Stimulated activated memory B cell treated with anti-CD40 and anti-IgM and Interleukin-4, amounts not matched to agents 10 μg/mL and 1 μg/mL and 100 μg/mL, for 72 hours (primary cell): Measurements from ENCODE around the gene SCAND1.
"Not testable (repeated sequence)": the region's sequence is repeated elsewhere in the genome, so short reads cannot be mapped to it uniquely, and the experiment has no call there.

Experiments
- ATAC-seq: fragments of 150-1000 bp; cut with Tn5 transposase; 2 replicates; pipeline ENCODE4 v1.10.0; 2021
- H3K27ac Mint-ChIP-seq: one replicate; pipeline ENCODE4 v1.8.0; 2022; ENCODE audit warnings: mild to moderate bottlenecking, mixed read lengths
- H3K27me3 Mint-ChIP-seq: one replicate; pipeline ENCODE4 v1.8.0; 2022; ENCODE audit warnings: mixed read lengths
- H3K36me3 Mint-ChIP-seq: one replicate; pipeline ENCODE4 v1.8.0; 2022; ENCODE audit warnings: mixed read lengths
- H3K4me1 Mint-ChIP-seq: one replicate; pipeline ENCODE4 v1.8.0; 2022; ENCODE audit warnings: mixed read lengths
- H3K4me3 Mint-ChIP-seq: one replicate; pipeline ENCODE4 v1.8.0; 2022; ENCODE audit warnings: mild to moderate bottlenecking, moderate library complexity, mixed read lengths
- H3K9me3 Mint-ChIP-seq: one replicate; pipeline ENCODE4 v1.8.0; 2022; ENCODE audit warnings: mixed read lengths

SCAND1 gene

DNA sequence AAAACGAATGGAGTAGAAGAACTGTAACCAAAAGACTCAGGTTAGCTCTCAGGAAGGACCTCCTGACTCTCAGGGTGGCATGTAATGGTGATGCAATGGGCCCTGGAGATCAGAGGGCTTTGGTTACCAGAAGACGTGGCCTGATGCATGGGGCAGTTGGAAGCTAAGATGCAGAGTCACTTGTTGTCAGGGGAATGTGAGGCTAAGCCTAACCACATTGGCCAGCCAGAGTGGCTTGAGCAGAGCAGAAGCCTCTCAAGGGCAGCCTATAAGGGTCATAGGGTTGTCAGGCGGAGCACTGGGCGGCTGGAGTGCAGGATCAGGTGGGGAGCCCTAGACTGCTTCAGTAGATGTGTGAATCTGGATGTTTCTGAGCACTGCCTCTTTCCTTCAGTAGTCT, 20.0 kb upstream of the SCAND1 start:
- Mint-ChIP-seq H3K4me3 (no peak overlapping the region), H3K27ac (no peak overlapping the region), H3K36me3 (no peaks in the 10 kb centered on the region), H3K9me3 (peaks cover 2% of the 10 kb centered on the region), H3K4me1 (no peaks in the 10 kb centered on the region), H3K27me3 (no peaks in the 10 kb centered on the region)
- no peak for ATAC-seq

DNA sequence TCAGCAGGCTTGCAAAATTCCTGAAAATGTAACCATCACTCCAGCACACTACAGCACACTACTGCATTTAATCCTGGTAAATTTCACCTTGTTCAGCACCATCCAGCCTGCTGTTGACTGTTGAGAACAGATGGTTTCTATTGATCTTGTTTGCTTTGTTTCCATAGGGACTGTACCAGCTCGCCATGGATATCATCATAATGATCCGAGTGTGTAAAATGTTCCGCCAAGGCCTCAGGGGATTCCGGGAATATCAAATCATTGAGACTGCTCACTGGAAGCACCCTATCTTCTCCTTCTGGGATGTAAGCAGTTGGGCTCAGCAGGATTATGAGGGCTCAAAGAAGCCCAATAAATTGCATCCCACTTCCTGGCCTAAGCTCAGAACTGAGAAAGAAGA, 18.2 kb upstream of the SCAND1 start:
- no peak overlapping the region for H3K4me3 Mint-ChIP-seq

DNA sequence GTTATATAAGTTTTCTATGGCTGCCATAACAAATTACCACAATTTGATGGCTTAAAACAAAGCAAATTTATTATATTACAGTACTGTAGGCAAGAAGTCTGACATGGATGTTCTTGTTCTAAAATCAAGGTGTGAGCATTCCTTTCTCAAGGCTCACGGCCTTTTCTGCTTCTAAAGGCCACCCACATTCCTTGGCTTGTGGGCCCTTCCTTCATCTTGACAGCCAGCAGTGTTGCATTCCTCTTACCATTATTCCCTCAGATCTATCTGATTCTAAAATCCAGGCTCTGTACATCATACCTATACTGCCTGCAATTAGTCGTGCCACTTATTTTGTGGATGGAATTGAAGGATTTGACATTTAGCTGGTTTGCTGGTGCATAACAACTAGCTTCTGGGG, 17.7 kb upstream of the SCAND1 start:
- Mint-ChIP-seq H3K27ac (no peak overlapping the region), H3K36me3 (no peaks in the 10 kb centered on the region), H3K4me3 (no peak overlapping the region), H3K27me3 (no peaks in the 10 kb centered on the region), H3K9me3 (peaks cover 2% of the 10 kb centered on the region), H3K4me1 (no peaks in the 10 kb centered on the region)
- ATAC-seq = no peak

More for the DNA sequence above, 18.2 kb upstream of the SCAND1 start:
- no peak overlapping the region for H3K27ac Mint-ChIP-seq
- ATAC-seq = no peak
- no peaks in the 10 kb centered on the region for H3K4me1 Mint-ChIP-seq
- peaks cover 2% of the 10 kb centered on the region for H3K9me3 Mint-ChIP-seq
- H3K36me3 Mint-ChIP-seq = no peaks in the 10 kb centered on the region
- H3K27me3 Mint-ChIP-seq = no peaks in the 10 kb centered on the region

DNA sequence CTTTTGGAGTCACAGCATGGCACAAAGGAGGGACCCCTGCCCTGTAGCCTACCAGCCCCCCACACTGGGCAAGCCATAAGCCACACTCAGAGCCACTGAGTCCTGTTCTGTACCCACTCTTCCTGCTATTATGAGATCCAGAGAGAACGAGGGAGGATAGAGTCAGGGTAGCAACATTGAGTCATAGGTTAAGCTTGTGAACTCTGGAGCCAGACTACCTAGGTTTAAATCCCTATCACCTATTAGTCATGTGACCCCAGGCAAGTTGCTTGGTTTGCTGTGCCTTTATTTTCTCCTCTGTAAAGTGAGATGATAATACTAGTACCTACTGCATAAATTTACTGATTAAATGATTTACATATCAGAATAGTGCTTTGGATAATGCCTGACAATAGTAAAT, 14.6 kb upstream of the SCAND1 start:
- Mint-ChIP-seq H3K4me3 (no peak overlapping the region), H3K36me3 (no peaks in the 10 kb centered on the region), H3K27ac (no peak overlapping the region), H3K9me3 (no peaks in the 10 kb centered on the region), H3K27me3 (no peaks in the 10 kb centered on the region), H3K4me1 (no peaks in the 10 kb centered on the region)
- ATAC-seq = no peak

DNA sequence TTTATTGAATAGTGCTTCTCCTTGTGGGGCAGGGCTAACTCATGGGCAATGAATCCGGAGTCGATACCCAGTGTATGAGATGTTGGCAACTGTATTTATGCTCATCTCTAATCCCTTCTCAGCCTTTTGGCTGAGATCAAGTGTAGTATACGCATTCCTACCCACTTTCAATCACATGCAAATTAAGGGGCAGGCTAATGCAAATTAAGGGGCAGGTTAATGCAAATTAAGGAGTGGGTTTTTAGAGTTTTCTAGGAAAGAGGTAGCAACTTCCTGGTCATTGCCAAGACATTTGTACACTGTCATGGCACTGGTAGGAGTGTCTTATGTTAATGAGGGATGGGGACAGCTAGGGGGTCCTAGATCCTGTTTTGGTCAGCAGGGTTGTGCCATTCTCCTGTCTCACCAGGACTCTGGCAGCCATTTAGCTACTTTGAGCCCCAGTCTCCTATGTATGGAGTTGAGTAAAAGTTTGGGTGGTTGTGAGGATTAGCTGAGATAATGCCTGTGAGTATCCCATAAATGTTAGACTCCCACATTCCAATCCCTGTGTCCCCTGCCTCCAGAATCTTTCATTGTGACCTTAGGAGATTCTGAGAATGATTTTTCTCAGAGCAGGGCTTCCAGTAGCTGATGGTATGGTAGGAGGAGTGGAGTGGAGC, 13.8 kb upstream of the SCAND1 start, which contains the start of gene CNBD2:
TSS of gene CNBD2 (plus strand) at position 612 of the 662 bp plus-strand sequence. CDS start 173 bp downstream, outside the sequence.
- Mint-ChIP-seq H3K4me3 (no peak within 1 kb of the TSS), H3K4me1 (no peaks in the 10 kb centered on the region), H3K36me3 (no peaks in the 10 kb centered on the region), H3K9me3 (no peaks in the 10 kb centered on the region), H3K27ac (no peak within 1 kb of the TSS), H3K27me3 (no peaks in the 10 kb centered on the region)
- ATAC-seq = no peak

DNA sequence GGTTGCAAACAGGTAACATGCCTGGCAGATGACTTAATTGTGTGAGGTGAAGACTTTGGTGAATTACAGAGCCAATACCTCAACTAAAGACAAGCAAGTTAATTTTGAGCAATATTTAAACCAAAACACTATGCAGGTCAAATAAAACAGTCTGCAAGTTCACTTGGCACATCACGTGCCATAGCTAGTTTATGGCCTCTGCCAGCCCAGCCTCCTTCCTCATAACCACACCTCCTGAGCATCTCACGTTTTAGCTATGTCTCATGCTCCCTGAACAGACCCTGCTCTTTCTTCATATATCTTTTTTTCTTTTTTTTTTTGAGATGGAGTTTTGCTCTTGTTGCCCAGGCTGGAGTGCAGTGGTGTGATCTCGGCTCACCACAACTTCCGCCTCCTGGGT, 9.6 kb upstream of the SCAND1 start:
- H3K9me3 Mint-ChIP-seq = no peaks in the 10 kb centered on the region
- no peak overlapping the region for H3K4me3 Mint-ChIP-seq
- no peak overlapping the region for H3K27ac Mint-ChIP-seq
- H3K36me3 Mint-ChIP-seq = peaks cover 7% of the 10 kb centered on the region
- no peaks in the 10 kb centered on the region for H3K27me3 Mint-ChIP-seq
- H3K4me1 Mint-ChIP-seq = no peaks in the 10 kb centered on the region
- no peak for ATAC-seq

DNA sequence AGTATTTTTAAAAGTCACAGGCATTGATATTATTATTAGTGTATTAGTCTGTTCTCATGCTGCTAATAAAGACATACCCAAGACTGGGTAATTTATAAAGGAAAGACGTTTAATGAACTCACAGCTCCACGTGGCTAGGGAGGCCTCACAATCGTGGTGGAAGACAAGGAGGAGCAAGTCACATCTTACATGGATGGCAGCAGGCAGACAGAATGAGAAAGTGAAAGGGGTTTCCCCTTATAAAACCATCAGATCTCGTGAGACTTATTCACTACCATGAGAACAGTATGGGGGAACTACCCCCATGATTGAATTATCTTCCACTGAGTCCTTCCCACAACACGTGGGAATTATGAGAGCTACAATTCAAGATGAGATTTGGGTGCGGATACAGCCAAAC, 5.0 kb upstream of the SCAND1 start:
- H3K9me3 Mint-ChIP-seq, ATAC-seq, H3K27me3 Mint-ChIP-seq, H3K4me3 Mint-ChIP-seq, H3K27ac Mint-ChIP-seq, H3K4me1 Mint-ChIP-seq: not testable (repeated sequence)
- H3K36me3 Mint-ChIP-seq = peaks cover 12% of the 10 kb centered on the region

DNA sequence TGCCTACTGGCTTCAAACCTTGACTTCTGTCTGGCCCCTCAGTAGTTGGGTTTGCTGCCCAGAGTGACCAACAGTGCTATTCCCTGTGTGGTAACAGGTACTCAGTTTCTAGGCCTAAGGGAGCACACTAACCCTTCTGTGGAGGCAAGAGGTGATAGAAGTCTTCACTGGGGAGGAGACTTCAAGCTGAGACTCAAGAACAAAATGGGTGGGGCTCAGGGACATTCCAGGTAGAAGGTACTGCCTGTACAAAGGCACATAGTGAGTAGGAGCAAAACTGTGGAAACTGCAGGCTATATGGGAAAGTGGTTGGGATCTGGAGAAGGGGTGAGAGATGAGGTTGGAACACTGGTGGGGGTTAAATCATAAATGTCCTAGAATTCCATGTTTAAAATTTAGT, 2.3 kb upstream of the SCAND1 start:
- H3K9me3 Mint-ChIP-seq = no peaks in the 10 kb centered on the region
- H3K4me3 Mint-ChIP-seq = no peak overlapping the region
- H3K4me1 Mint-ChIP-seq = peaks cover 13% of the 10 kb centered on the region
- H3K27ac Mint-ChIP-seq = peak overlapping the region; percentile 21
- no peaks in the 10 kb centered on the region for H3K27me3 Mint-ChIP-seq
- no peak for ATAC-seq
- H3K36me3 Mint-ChIP-seq = peaks cover 12% of the 10 kb centered on the region

DNA sequence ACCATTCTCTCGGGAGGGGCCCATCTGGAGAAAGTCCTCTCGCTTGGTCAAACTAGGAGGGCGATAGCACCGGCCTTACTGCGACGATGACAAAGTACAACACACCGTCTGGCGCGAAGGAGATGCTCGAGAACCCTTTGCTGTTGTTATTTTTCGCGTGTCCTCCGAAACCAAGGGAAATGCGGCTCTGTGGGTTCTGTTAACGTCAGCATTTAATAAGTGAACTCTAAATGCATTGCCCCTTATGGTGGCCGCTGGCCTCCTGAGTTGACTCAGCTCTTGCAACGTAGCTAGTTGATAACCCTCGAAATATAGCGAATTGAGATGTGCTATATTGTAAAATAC, 577 bp upstream of the SCAND1 start:
- H3K36me3 Mint-ChIP-seq = peaks cover 12% of the 10 kb centered on the region
- no peaks in the 10 kb centered on the region for H3K9me3 Mint-ChIP-seq
- no peaks in the 10 kb centered on the region for H3K27me3 Mint-ChIP-seq
- peak overlapping the region; percentile 99 for H3K27ac Mint-ChIP-seq
- ATAC-seq = peak; percentile 20
- H3K4me1 Mint-ChIP-seq = peaks cover 14% of the 10 kb centered on the region
- H3K4me3 Mint-ChIP-seq = peak overlapping the region; percentile 100

DNA sequence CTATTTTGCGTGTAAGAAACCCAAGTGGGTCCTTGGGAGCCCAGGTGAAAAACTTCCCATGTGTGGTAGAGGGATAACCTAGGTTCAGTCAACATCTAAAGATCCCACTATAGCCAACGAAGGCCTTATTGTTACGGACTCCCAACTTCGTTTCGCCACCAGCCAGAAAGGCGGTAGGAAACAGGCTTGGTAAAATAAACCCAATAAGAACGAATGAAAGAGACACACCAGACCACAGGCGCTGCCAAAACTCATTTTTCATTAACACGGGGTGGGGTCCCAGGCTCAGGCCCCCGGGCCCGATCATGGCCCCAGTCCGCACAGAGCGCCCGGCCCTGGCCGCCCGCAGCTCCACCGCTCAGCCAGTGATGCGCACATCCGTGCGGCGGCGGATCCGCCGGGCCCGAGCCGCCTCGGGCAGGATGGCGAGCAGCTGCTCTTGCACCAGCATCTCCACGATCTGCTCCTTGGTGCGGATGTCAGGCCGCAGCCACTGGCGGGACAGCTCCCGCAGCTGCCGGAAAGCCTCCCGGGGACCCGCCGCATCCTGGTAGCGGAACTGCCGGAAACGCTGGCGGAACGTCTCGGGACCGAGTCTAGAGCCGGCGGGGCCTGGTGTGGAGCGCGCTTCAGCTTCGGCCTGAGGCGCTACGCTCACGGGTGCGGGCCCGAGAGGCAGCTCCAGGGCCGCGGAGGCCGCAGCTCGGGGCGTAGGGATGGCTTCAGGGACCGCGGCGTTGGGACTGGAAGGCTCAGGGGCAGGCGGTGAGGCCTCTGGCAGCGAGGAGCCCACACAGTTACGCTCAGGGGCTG, 709 bp downstream of the SCAND1 start:
- peak overlapping the region; percentile 100 for H3K4me3 Mint-ChIP-seq
- H3K36me3 Mint-ChIP-seq = peaks cover 2% of the 10 kb centered on the region
- no peaks in the 10 kb centered on the region for H3K9me3 Mint-ChIP-seq
- H3K27me3 Mint-ChIP-seq = no peaks in the 10 kb centered on the region
- peaks cover 14% of the 10 kb centered on the region for H3K4me1 Mint-ChIP-seq
- peak; percentile 56 for ATAC-seq
- peak overlapping the region; percentile 99 for H3K27ac Mint-ChIP-seq

DNA sequence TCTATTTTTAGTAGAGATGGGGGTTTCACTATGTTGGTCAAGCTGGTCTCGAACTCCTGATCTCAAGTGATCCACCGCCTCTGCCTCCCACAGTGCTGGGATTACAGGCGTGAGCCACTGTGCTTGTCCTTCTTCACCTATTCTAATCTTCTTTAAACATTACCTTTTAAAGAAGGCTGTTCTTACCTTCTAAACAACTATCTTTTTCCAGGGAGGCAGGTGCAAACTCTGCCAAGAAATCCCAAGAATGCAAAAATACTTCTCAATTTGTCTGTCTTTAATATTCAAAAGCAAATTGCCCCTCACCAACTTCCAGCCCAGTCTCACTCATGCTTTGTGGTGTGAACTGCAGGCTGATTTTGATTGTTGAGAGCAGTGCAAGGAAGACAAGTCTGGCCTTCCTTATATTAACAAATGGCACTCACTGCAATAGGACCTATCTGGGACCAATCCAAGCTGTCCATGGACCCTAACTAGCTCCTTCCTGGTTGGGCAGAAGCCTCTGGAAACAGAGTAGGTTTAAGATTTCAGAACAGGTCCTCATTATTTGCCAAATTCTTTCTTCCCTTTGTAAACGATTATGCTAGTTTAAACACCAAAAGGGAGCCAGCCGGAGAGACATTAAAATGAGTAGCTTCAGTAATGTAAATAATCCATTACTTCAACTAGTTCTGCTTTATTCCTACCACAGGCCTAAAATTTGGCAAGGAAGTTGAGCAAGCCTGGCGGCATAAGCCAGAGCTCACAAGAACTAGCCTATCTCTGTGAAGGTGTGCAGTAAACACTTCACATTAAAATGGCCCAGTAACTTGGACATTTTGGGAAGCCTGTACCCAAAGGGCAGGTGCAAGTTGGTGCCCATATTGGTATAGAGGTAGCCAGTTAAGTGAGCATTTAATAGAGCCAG, 1.6 kb downstream of the SCAND1 start:
- H3K27me3 Mint-ChIP-seq = no peaks in the 10 kb centered on the region
- H3K36me3 Mint-ChIP-seq = peaks cover 4% of the 10 kb centered on the region
- H3K9me3 Mint-ChIP-seq = no peaks in the 10 kb centered on the region
- peak overlapping the region; percentile 100 for H3K4me3 Mint-ChIP-seq
- H3K27ac Mint-ChIP-seq = peak overlapping the region; percentile 99
- H3K4me1 Mint-ChIP-seq = peaks cover 14% of the 10 kb centered on the region
- no peak for ATAC-seq

DNA sequence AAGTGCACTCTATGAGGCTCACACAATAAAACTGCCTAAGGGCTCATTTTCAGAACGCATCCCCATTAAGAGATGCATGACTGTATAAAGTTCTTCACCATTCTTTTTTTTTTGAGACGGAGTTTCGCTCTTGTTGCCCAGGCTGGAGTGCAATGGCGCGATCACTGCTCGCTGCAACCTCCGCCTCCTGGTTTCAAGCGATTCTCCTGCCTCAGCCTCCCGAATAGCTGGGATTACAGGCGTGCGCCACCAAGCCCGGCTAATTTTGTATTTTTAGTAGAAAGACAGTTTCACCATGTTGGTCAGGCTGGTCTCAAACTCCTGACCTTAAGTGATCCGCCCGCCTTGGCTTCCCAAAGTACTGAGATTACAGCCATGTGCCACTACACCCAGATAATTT, 2.2 kb downstream of the SCAND1 start:
- H3K27me3 Mint-ChIP-seq, H3K9me3 Mint-ChIP-seq, ATAC-seq: not testable (repeated sequence)
- peak overlapping the region; percentile 100 for H3K4me3 Mint-ChIP-seq
- peaks cover 11% of the 10 kb centered on the region for H3K36me3 Mint-ChIP-seq
- H3K27ac Mint-ChIP-seq = peak overlapping the region; percentile 99
- peaks cover 14% of the 10 kb centered on the region for H3K4me1 Mint-ChIP-seq

DNA sequence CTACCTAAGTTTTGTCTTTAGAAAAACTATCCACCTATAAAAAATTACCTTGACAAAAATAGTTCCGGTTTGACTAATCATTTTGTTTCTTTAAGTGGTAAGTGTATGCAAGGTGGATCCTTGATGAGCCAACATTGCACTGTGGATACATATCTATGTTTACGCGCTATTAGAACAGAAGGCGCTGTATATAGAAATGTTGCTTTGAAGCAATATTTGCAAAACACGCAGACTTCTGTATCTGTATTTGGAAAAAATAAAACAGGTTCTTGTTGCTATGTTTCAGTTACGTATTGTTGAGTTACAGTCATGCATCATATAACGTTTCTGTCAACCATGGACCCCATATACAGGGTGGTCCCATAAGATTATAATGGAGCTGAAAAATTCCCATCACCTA, 4.2 kb downstream of the SCAND1 start:
- ATAC-seq = no peak
- Mint-ChIP-seq H3K36me3 (peaks cover 17% of the 10 kb centered on the region), H3K27me3 (no peaks in the 10 kb centered on the region), H3K9me3 (no peaks in the 10 kb centered on the region), H3K4me3 (no peak overlapping the region), H3K27ac (no peak overlapping the region), H3K4me1 (peaks cover 14% of the 10 kb centered on the region)

DNA sequence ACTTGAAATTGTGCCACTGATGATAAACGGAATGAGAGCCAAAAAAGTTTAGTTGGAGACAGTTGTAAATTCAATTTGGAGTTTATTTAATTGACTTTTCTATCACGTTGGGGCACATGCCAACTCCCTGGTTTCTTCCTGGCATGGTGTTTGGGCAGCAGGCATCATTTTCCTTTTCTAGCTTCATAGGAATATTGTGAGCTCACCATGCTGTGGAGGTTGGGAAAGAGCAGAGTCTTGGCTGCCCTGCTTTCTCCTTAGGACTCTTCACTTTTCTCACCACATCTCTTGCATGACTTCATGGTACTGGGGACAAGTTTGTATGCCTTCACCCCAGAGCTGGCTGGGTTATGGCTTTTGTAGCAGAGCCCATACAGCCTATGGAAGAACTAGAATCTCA, 6.4 kb downstream of the SCAND1 start:
- Mint-ChIP-seq H3K36me3 (peaks cover 25% of the 10 kb centered on the region), H3K4me1 (peaks cover 14% of the 10 kb centered on the region), H3K27ac (no peak overlapping the region), H3K4me3 (no peak overlapping the region), H3K27me3 (no peaks in the 10 kb centered on the region), H3K9me3 (no peaks in the 10 kb centered on the region)
- no peak for ATAC-seq

DNA sequence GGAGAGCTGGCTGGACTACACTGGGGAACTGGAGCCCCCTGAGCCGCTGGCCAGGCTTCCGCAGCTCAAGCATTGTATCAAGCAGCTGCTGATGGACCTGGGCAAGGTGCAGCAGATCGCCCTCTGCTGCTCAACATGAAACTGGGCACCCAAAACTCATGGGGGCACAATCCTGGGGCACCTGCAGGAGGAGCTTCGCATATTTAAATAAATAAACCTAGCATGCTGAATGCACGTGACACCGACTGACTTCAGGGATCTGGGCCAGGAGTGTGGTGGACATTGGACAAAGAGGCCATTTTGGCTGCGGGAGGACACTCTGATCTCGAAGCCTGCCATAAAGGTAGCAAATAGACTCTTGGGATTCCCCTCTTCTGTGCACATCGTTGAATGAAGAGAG, 6.8 kb downstream of the SCAND1 start:
- Mint-ChIP-seq H3K9me3 (no peaks in the 10 kb centered on the region), H3K4me3 (no peak overlapping the region), H3K4me1 (peaks cover 10% of the 10 kb centered on the region), H3K27me3 (no peaks in the 10 kb centered on the region), H3K27ac (no peak overlapping the region), H3K36me3 (peaks cover 29% of the 10 kb centered on the region)
- ATAC-seq = no peak
